Raji (cell line): Measurements from ENCODE around the gene ZNF445.

Experiments used
- POLR2A ChIP-seq: IDR thresholded peaks from 2 replicates; pipeline ENCODE4 v1.6.1; 2011; ENCODE audit warnings: low read depth, low read length, control low read depth; ENCODE audit not compliant: insufficient read depth

ZNF445 gene

DNA sequence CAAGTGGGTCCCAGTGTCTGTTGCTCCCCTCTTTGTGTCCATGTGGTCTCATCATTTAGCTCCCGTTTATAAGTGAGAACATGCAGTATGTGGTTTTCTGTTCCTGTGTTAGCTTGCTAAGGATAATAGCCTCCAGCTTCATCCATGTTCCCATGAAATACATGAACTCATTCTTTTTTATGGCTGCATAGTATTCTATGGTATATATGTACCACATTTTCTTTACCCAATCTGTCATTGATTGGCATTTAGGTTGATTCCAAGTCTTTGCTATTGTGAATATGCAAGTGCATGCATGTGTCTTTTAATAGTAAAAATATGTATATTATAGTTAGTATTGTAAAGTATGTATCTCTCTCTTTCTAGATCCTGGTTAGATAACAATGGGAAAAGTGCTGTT, 85.0 kb downstream of the ZNF445 start:
- TF ChIP-seq POLR2A, result no peak

DNA sequence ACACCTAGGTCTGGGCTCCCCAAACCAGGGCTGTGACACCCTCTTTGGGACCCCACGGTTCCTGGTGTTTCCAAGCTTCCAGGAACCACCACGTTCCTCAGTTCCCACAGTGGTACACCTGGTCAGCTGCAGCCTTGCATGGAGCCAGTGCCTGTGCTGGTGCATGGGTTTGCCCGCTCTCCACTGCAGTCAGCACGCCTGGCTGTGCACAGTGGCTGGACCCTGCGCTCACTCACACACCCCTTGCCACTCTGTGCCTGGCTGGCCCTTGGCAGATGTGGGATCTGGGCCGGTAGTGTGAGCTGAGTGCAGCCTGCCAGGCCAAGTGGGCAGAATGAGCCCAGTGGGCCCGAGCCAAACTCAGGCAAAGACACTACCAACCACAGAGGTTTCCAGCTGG, 90.1 kb downstream of the ZNF445 start:
- no peak for TF ChIP-seq POLR2A
